Activated CD4-positive, alpha-beta T cell treated with anti-CD3 and anti-CD28 coated beads for 36 hours (primary cell): ENCODE measurements around the gene SLC4A9. TPM values are rescaled to one million over a fixed set of nuclear protein-coding genes. Genes with fewer than 3 reads are reported as not detected.

Experiments used
- ATAC-seq: fragments of 200-7000 bp; cut with Tn5 transposase; one replicate; pipeline ENCODE4 v1.10.0; 2021; ENCODE audit warnings: mild to moderate bottlenecking, moderate library complexity
- CTCF ChIA-PET: fragments of 350-600 bp; sonication (Branson Sonifier 250); formaldehyde crosslinking; loops from one replicate; lab custom pipeline; 2021; ENCODE audit warnings: antibody characterized with exemption; lab: Charles Lee
- POLR2A ChIA-PET: fragments of 350-600 bp; sonication (Branson Sonifier 250); formaldehyde crosslinking; loops from one replicate; lab custom pipeline; 2021; ENCODE audit warnings: antibody characterized with exemption, inconsistent platforms; lab: Charles Lee
- DNase-seq: peaks from one replicate; pipeline ENCODE4 v3.0.0-alpha.2; 2020
- H3K27ac Mint-ChIP-seq: one replicate; pipeline ENCODE4 v1.8.0; 2021; ENCODE audit warnings: mixed read lengths
- H3K27me3 Mint-ChIP-seq: one replicate; pipeline ENCODE4 v1.8.0; 2021; ENCODE audit warnings: mixed read lengths
- H3K36me3 Mint-ChIP-seq: one replicate; pipeline ENCODE4 v1.8.0; 2021; ENCODE audit warnings: low read depth, mixed read lengths
- H3K4me1 Mint-ChIP-seq: one replicate; pipeline ENCODE4 v1.8.0; 2021; ENCODE audit warnings: mixed read lengths
- H3K4me3 Mint-ChIP-seq: one replicate; pipeline ENCODE4 v1.8.0; 2021; ENCODE audit warnings: mild to moderate bottlenecking, moderate library complexity, mixed read lengths
- H3K9me3 Mint-ChIP-seq: one replicate; pipeline ENCODE4 v1.8.0; 2021; ENCODE audit warnings: low read depth, mixed read lengths
- intact Hi-C, 2 experiments: fragments of 100-400 bp; cut with DNase I in 1 of 2; cut with micrococcal nuclease in 1 of 2; formaldehyde crosslinking; loops; one replicate each; pipeline versions ENCODE4 v1.14.2 to v1.15.1; 2022 to 2024; cut with DNase I, micrococcal nuclease
- total RNA-seq, 2 experiments: library from RNA; stranded (reverse); gene quantifications; one replicate each; pipeline ENCODE4 v1.2.3, GENCODE V29; 2021

Gene SLC4A9
- total RNA-seq, 2 experiments from 2014 or later = 0.21 to 0.73 TPM

DNA sequence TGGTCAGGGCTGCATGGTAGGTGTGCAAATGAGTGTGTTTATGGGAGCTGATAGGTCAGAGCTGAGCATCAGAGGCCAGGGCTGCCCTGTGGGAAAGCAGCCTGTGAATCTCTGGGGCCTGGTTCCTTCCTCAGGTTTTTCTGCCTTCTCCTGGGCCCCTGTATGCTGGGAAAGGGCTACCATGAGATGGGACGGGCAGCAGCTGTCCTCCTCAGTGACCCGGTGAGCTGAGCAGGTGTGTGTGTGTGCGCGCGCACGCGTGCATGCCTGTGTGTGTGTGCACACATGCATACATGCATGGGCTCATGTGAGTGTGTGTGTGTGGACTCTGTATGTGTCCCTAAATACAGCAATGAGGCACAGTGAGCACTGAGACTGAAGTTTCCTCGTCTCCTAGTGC lies 2.3 kb downstream of the SLC4A9 start:
- no peak overlapping the region for H3K4me3 Mint-ChIP-seq
- CTCF ChIA-PET = interaction anchor here (0.6 to 2.8 kb wide), 7 partner anchors 11 to 298 kb away, joined by 3 to 24 read pairs (median 7); no protein-coding TSS in a partner anchor
- DNase-seq (no peak), ATAC-seq (no peak)
- no peaks in the 10 kb centered on the region for H3K9me3 Mint-ChIP-seq
- H3K27ac Mint-ChIP-seq = no peak overlapping the region
- POLR2A ChIA-PET = no interaction called here
- no peaks in the 10 kb centered on the region for H3K36me3 Mint-ChIP-seq
- intact Hi-C loops = loop anchor here (2.0 kb wide), 3 partner anchors 38 to 358 kb away; partner anchors contain the start of gene ANKHD1 (in 1 of the 2)
- H3K27me3 Mint-ChIP-seq = peaks cover 8% of the 10 kb centered on the region
- peaks cover 14% of the 10 kb centered on the region for H3K4me1 Mint-ChIP-seq

DNA sequence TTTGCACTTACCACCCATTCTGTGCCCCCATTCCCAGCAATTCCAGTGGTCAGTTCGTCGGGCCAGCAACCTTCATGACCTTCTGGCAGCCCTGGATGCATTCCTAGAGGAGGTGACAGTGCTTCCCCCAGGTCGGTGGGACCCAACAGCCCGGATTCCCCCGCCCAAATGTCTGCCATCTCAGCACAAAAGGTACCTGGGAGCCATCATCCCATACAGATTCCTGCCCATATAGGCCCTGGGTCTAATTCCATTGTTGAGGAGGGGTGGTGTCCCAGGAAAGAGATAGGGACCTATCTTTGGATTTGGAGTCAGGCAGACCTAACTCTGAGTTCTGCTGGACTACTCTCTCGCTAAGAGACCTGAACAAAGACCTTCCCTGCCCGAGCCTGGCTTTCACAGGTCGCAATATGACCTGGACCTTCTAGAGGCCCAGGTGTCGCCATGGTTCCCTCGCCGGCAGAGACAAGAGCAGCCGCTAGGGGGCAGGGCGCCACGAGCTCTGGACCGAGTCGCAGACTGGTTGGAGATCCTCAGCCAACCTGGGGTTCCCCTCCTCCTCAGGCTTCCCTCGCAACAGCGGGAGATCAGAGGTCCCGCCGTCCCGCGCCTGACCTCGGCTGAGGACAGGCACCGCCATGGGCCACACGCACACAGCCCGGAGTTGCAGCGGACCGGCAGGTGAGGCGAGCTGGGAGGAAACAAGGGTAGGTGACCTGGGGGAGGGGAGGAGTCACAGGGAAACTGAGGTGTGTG lies 3.1 kb downstream of the SLC4A9 start:
- intact Hi-C loops = loop anchor here (1.0 to 2.0 kb wide), 4 partner anchors 38 to 358 kb away; partner anchors contain the start of gene ANKHD1 (in 1 of the 2)
- peak overlapping the region; percentile 61 for H3K27ac Mint-ChIP-seq
- H3K4me3 Mint-ChIP-seq = peak overlapping the region; percentile 70
- peaks cover 5% of the 10 kb centered on the region for H3K27me3 Mint-ChIP-seq
- POLR2A ChIA-PET = interaction anchor here (0.6 to 1.5 kb wide), 5 partner anchors 15 to 214 kb away, joined by 3 read pairs; no protein-coding TSS in a partner anchor
- peak; percentile 95 for ATAC-seq
- peak; percentile 93 for DNase-seq
- CTCF ChIA-PET = interaction anchor here (0.6 to 2.6 kb wide), 38 partner anchors 10 to 382 kb away, joined by 3 to 20 read pairs (median 4); partner anchors contain the start of genes CD14, HARS1, HARS2 and HBEGF
- no peaks in the 10 kb centered on the region for H3K36me3 Mint-ChIP-seq
- peaks cover 11% of the 10 kb centered on the region for H3K4me1 Mint-ChIP-seq
- H3K9me3 Mint-ChIP-seq = no peaks in the 10 kb centered on the region

DNA sequence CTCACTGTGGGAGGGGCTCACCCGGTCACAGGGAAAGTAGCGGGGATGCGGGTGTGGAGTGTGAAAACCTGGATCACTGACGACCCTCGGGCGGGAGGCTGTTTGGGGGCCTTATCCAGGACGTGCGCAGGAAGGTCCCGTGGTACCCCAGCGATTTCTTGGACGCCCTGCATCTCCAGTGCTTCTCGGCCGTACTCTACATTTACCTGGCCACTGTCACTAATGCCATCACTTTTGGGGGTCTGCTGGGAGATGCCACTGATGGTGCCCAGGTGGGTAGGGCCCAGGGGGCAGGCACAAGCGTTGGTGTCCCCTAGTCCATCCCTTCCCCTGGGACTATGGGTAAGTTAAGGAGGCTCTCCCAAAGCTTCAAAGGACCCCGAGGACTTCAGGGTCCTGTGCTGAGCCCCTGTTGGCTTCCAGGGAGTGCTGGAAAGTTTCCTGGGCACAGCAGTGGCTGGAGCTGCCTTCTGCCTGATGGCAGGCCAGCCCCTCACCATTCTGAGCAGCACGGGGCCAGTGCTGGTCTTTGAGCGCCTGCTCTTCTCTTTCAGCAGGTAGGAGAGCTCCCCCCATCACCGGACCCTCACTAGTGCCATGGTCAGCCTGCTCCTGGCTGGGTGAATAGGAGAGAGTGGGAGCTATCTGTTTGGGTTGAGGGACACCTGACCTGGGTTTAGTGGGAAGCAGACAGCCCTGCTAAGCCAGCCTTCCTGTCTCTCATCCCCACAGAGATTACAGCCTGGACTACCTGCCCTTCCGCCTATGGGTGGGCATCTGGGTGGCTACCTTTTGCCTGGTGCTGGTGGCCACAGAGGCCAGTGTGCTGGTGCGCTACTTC lies 3.9 kb downstream of the SLC4A9 start:
- H3K27ac Mint-ChIP-seq = no peak overlapping the region
- POLR2A ChIA-PET = interaction anchor here (0.6 to 1.5 kb wide), 5 partner anchors 18 to 213 kb away, joined by 3 read pairs; no protein-coding TSS in a partner anchor

DNA sequence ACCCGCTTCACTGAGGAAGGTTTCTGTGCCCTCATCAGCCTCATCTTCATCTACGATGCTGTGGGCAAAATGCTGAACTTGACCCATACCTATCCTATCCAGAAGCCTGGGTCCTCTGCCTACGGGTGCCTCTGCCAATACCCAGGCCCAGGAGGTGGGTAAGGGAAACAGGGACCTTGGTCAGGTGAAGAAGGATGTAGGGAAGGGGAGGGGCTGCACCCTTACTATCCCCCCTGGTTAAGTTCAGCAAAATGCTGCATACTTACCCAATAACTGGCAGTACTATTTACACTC lies 4.4 kb downstream of the SLC4A9 start:
- H3K27ac Mint-ChIP-seq = no peak overlapping the region
- H3K9me3 Mint-ChIP-seq = no peaks in the 10 kb centered on the region
- intact Hi-C loops = no loop called here
- H3K4me1 Mint-ChIP-seq = peaks cover 9% of the 10 kb centered on the region
- ChIA-PET CTCF (interaction anchor here (0.6 to 2.6 kb wide), 12 partner anchors 9 to 327 kb away, joined by 3 to 20 read pairs (median 5); partner anchors contain the start of genes HARS1, HARS2 and HBEGF), POLR2A (interaction anchor here (0.6 to 1.5 kb wide), 2 partner anchors 91 to 120 kb away, joined by 3 read pairs; no protein-coding TSS in a partner anchor)
- ATAC-seq = no peak
- H3K27me3 Mint-ChIP-seq = no peaks in the 10 kb centered on the region
- DNase-seq = no peak
- no peaks in the 10 kb centered on the region for H3K36me3 Mint-ChIP-seq
- H3K4me3 Mint-ChIP-seq = no peak overlapping the region

More for the DNA sequence above, 3.9 kb downstream of the SLC4A9 start:
- peak overlapping the region; percentile 70 for H3K4me3 Mint-ChIP-seq
- no peaks in the 10 kb centered on the region for H3K9me3 Mint-ChIP-seq
- CTCF ChIA-PET = interaction anchor here (0.6 to 2.6 kb wide), 41 partner anchors 9 to 383 kb away, joined by 3 to 20 read pairs (median 4); partner anchors contain the start of genes CD14, HARS1, HARS2 and HBEGF
- DNase-seq = no peak
- H3K27me3 Mint-ChIP-seq = no peaks in the 10 kb centered on the region
- H3K4me1 Mint-ChIP-seq = peaks cover 9% of the 10 kb centered on the region
- peak; percentile 4 for ATAC-seq
- intact Hi-C loops = loop anchor here (1.0 to 2.0 kb wide), 4 partner anchors 37 to 357 kb away; partner anchors contain the start of gene ANKHD1 (in 1 of the 2)
- H3K36me3 Mint-ChIP-seq = no peaks in the 10 kb centered on the region

DNA sequence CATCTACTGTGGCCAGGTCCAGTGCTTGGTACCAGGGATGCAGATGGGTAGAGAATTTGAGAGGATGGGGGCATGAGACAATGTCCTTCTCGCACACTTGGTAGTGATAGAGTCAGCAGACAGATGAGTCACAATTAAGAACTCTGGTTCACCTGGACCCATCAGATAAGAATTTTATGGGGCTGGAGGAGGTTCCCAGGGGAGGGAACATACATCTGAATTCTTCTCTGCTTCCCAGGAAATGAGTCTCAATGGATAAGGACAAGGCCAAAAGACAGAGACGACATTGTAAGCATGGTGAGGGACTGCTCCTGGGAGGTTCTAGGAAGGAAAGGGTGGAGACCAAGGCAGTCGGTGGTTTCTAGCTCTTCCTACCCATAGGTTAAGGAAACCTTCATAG lies 5.3 kb downstream of the SLC4A9 start:
- ChIA-PET POLR2A (no interaction called here), CTCF (interaction anchor here (0.6 to 2.2 kb wide), 10 partner anchors 13 to 1090 kb away, joined by 3 to 10 read pairs (median 4); partner anchors contain the start of gene CD14)
- no peak for DNase-seq
- Mint-ChIP-seq H3K27me3 (no peaks in the 10 kb centered on the region), H3K9me3 (no peaks in the 10 kb centered on the region), H3K4me3 (no peak overlapping the region), H3K4me1 (peaks cover 9% of the 10 kb centered on the region), H3K27ac (no peak overlapping the region), H3K36me3 (no peaks in the 10 kb centered on the region)
- intact Hi-C loops = no loop called here
- ATAC-seq = no peak

DNA sequence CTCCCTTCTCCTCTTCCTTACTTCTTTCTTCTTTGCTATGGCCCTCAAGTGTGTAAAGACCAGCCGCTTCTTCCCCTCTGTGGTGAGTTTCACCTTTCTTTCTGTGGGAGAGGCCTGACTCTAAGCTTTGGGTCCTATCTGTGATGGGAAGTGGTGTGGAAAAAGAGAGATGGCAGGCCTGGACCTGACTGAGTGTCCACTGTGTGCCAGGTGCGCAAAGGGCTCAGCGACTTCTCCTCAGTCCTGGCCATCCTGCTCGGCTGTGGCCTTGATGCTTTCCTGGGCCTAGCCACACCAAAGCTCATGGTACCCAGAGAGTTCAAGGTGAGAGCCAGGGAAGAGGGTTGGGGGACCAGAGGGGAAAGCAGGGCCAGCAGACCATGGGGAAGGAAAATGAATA lies 5.9 kb downstream of the SLC4A9 start:
- H3K9me3 Mint-ChIP-seq = no peaks in the 10 kb centered on the region
- peaks cover 9% of the 10 kb centered on the region for H3K4me1 Mint-ChIP-seq
- CTCF ChIA-PET = interaction anchor here (0.5 to 2.3 kb wide), 10 partner anchors 14 to 1090 kb away, joined by 3 to 10 read pairs (median 5); partner anchors contain the start of gene CD14

DNA sequence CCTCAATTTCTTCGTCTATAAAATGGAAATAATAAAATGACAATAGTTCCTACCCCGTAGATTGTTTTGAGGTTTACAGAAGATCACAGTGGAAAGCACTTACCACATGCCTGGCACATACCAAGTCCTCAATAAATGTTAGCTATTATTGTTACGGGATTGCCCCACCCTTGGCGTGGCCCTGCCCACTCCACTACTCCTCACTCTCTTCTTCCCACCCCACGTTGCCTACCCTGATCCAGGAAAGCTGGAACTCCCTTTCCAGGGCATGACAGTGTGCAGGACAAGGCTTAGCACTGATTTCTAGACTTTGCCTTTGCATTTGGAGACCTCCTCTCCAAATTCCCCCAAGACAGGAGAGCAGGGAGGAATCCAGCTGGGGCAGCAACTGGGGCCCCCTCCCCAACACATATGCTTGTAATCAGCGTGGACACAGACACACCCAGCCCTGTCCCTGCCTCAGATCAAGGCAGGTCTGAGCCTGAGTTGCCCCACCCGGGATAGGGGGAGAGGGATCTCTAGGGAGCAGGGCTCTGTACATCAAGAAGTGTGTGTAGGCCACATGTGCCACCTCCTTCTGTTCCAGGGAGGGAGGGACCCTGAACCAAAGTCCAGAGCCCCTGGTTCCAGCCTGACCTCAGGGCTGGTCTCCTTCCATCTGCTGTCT lies 6.7 kb downstream of the SLC4A9 start:
- intact Hi-C loops = no loop called here
- ATAC-seq = no peak
- Mint-ChIP-seq H3K9me3 (no peaks in the 10 kb centered on the region), H3K4me3 (no peak overlapping the region), H3K27me3 (no peaks in the 10 kb centered on the region), H3K27ac (no peak overlapping the region), H3K4me1 (peaks cover 9% of the 10 kb centered on the region), H3K36me3 (no peaks in the 10 kb centered on the region)
- CTCF ChIA-PET = interaction anchor here (0.6 to 2.3 kb wide), 8 partner anchors 15 to 601 kb away, joined by 3 to 10 read pairs (median 6); partner anchors contain the start of genes CD14, IK and NDUFA2
- POLR2A ChIA-PET = interaction anchor here (0.6 kb wide), 1 partner anchor 35 kb away, joined by 3 read pairs; no protein-coding TSS in a partner anchor
- DNase-seq = no peak

More for the DNA sequence above, 5.9 kb downstream of the SLC4A9 start:
- no peaks in the 10 kb centered on the region for H3K36me3 Mint-ChIP-seq
- DNase-seq (no peak), ATAC-seq (no peak)
- H3K4me3 Mint-ChIP-seq = no peak overlapping the region
- no peak overlapping the region for H3K27ac Mint-ChIP-seq
- no peaks in the 10 kb centered on the region for H3K27me3 Mint-ChIP-seq
- intact Hi-C loops = no loop called here
- POLR2A ChIA-PET = interaction anchor here (0.6 kb wide), 1 partner anchor 35 kb away, joined by 3 read pairs; no protein-coding TSS in a partner anchor

DNA sequence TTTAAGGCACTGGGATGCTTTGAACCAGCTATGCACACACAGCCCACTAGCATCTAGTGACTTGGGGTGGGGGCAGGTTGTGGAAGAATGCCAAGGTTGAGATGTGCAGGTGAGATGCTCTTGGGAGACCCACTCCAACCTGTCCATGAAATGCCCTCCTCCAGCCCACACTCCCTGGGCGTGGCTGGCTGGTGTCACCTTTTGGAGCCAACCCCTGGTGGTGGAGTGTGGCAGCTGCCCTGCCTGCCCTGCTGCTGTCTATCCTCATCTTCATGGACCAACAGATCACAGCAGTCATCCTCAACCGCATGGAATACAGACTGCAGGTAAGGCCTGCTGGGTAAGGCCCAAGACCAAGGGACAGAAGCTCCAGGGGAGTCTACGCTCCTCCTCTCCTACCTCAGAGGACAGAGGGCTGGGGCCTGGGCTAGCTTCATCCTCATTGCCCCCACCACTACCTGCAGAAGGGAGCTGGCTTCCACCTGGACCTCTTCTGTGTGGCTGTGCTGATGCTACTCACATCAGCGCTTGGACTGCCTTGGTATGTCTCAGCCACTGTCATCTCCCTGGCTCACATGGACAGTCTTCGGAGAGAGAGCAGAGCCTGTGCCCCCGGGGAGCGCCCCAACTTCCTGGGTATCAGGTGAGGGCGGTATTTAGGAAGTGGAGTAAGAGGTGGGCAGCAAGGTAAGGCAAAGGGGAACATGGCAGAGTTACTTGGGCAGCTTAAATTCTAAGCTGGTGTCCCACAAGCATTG lies 7.4 kb downstream of the SLC4A9 start:
- H3K9me3 Mint-ChIP-seq = no peaks in the 10 kb centered on the region
- no peak for ATAC-seq
- H3K36me3 Mint-ChIP-seq = no peaks in the 10 kb centered on the region
- intact Hi-C loops = no loop called here
- no peak overlapping the region for H3K4me3 Mint-ChIP-seq
- ChIA-PET POLR2A (no interaction called here), CTCF (interaction anchor here (0.6 to 2.3 kb wide), 4 partner anchors 15 to 602 kb away, joined by 3 to 10 read pairs (median 6); no protein-coding TSS in a partner anchor)
- H3K4me1 Mint-ChIP-seq = peaks cover 9% of the 10 kb centered on the region
- no peaks in the 10 kb centered on the region for H3K27me3 Mint-ChIP-seq
- no peak for DNase-seq
- no peak overlapping the region for H3K27ac Mint-ChIP-seq

DNA sequence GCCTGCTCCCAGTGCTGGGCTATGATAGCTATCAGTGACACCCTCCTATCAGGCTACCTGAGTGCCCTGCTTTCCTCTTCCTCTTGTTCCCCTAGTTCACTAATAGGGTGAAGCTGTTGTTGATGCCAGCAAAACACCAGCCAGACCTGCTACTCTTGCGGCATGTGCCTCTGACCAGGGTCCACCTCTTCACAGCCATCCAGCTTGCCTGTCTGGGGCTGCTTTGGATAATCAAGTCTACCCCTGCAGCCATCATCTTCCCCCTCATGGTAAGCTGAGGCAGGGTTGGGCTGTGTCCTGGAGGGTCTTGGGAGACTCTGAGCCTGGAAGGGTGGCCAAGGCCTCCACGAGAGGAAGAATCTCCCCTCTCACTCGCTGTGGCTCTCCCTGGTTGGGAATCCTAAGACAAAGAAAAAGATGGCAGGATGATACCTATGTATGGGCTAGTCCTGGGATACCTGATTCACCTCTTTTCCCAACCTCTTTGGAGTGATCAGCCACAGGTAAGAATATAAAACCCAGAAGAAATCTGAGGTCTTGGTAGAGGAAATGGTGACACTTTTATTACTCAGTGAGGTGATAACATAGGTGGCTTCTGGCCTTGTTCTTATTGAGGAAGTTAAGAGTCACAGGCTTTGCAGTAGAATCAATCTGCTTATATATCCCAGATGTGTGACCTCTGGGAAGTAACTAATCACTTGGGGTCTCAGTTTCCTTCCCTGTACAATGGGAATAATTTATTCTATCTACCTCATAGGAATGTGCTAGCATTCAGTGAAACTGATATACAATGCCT lies 11.6 kb downstream of the SLC4A9 start:
- peaks cover 4% of the 10 kb centered on the region for H3K4me1 Mint-ChIP-seq
- DNase-seq (no peak), ATAC-seq (no peak)
- intact Hi-C loops = loop anchor here in 1 of 2 experiments (5.0 kb wide), 1 partner anchor 266 kb away; the partner anchor contains the start of gene TMCO6
- ChIA-PET POLR2A (no interaction called here), CTCF (interaction anchor here (0.5 to 3.1 kb wide), 15 partner anchors 8 to 349 kb away, joined by 3 to 20 read pairs (median 4); no protein-coding TSS in a partner anchor)
- H3K27ac Mint-ChIP-seq = no peak overlapping the region
- no peak overlapping the region for H3K4me3 Mint-ChIP-seq
- H3K27me3 Mint-ChIP-seq = no peaks in the 10 kb centered on the region
- no peaks in the 10 kb centered on the region for H3K36me3 Mint-ChIP-seq
- no peaks in the 10 kb centered on the region for H3K9me3 Mint-ChIP-seq
